ENCODE measurements around the gene ENOX1.

The ENOX1 gene

DNA sequence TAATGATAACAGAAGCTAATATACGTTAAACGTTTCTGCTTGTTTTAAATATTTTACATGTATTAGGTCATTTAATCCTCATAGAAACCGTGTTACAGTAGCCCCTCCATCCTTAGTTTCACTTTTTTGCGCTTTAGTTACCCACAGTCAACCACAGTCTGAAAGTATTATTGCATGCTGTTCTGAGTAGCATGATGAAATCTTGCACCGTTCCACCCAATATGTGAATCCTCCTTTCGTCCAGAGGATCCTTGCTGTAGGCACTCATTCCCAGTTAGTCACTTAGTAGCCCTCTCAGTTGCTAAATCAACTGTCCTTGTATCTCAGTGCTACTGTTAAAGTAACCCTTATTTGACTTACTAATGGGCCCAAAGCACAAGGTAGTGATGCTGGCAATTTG is 257.8 kb downstream of the ENOX1 start:
- DNase-seq: no peak

DNA sequence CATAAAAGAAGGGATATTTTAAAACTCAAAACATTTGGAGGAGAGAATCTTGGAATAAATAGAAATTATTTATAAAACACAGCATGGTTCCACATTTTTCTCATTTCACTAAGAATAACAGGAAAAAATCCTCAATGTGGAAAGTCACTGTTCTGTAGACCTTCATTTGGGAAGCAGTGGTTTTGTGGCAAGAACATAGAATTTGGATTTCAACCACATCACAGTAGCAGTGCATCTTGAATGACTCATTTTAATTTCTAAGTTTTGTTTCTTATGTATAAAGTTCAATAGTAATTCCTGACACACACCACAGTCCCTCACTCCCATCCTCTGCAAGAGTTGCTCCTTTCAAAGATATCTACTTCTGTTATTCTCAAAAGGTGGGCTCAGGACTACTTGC is 264.0 kb downstream of the ENOX1 start:
- no peak for DNase-seq

DNA sequence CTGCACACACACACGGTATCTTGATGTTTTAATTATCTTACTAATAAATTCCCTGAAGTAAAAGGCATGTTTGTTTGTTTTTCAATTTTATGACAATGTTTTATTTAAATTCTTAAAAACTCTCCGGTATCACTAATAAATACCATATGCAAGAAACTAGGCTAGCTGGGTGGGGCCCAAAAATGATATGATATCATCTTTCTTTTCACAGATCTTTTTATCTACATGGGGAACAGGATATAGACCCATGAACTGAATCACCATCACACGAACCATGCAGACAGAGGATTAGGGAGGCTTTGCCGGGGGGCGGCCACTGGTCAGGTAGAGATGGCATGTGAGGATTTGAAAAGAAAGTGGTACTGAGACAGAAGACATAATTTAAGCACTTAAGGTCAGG is 266.4 kb downstream of the ENOX1 start:
- no peak for DNase-seq

DNA sequence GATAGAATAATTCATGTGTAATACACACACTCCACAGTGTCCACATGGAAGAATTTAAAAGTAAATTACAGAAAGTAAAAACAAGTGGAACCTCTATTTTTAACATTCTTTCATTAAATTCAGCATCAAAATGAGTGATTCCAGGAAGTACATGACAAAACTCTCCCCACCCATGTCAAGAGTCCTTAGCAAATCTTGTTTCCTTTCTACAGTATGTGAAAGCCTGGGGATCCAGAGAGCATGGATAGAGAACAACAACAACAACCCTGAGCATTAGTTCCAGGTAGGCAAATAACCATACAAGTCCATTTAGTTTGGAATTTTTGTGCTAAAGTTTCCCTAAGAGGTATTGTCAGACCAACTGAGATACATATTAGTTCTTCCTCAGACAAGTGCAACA is 267.9 kb downstream of the ENOX1 start:
- DNase-seq: no peak

DNA sequence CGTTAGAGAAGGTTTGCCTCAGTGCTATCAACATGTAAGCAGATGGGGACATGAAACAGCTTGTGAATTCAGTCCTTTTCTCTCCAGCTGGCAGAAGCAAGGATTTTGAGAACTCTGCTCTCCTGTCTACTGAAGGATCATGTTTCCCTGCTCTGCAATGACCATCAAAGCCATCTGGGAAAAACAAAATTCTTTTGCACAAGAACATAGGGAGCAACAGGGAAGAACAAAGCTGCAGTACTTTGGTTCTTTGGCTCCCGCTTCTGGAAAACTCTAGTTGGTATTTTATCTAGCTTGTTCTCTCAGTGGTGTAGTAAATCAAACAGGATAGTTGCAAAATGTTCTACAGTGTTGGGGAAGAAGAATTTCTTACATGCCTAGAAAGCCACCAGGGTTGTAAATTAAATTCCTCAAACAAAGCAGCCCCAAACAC is 270.4 kb downstream of the ENOX1 start:
- DNase-seq: no peak

DNA sequence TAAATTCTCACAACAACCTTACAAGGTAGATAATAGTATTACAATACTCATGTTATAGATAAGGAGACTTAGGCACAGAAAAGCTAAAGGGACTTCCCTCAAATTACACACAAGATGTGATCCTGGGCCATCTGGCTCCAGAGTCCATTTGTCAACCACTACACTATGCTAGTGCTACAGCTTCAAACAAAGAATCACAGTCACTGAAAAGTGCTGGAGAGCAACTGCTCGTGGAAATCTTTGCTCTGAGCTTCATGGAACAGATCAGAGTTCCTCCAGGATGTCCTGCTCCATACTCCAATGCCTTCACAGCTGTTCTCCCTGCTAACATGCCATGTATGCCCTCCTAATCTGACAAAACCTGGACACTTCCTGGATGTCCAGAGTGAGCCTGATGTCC is 271.2 kb downstream of the ENOX1 start:
- no peak for DNase-seq

DNA sequence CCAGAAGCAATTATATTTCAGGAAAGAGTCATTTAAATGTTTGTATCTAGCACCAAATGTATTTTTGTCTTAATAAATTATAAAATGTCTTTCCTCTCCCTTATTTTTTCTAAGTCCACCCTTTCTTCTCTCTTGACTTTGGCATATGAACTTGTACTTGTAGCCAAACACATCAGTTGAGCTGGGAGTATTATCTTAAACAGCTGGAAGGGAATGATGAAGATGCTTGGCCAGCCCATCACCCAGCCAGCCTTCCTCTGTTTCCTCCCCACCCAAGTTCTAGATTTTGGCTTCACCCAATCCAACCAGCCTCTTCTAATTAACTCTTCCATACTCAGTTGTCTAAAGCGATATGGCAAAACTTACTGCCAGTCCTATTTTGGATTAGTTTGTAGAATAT is 272.5 kb downstream of the ENOX1 start:
- no peak for DNase-seq

DNA sequence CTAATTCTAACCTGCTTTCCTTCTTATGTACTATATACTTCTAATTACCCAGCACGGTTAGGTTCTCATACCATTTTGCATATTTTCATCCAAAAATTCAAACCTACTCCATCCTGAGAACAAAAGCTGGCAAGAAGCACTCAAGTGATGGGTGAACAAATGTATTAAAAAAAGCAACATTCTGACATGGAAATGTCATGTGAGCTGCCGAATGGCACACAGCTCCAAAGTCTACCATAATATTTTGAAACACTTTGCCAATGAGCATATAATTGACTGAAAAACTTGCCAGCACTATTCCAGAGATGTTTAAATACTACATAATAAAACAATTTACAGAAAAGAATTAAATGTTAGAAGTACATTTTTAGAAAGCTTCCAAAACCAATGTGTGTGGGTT is 274.6 kb downstream of the ENOX1 start:
- no peak for DNase-seq

DNA sequence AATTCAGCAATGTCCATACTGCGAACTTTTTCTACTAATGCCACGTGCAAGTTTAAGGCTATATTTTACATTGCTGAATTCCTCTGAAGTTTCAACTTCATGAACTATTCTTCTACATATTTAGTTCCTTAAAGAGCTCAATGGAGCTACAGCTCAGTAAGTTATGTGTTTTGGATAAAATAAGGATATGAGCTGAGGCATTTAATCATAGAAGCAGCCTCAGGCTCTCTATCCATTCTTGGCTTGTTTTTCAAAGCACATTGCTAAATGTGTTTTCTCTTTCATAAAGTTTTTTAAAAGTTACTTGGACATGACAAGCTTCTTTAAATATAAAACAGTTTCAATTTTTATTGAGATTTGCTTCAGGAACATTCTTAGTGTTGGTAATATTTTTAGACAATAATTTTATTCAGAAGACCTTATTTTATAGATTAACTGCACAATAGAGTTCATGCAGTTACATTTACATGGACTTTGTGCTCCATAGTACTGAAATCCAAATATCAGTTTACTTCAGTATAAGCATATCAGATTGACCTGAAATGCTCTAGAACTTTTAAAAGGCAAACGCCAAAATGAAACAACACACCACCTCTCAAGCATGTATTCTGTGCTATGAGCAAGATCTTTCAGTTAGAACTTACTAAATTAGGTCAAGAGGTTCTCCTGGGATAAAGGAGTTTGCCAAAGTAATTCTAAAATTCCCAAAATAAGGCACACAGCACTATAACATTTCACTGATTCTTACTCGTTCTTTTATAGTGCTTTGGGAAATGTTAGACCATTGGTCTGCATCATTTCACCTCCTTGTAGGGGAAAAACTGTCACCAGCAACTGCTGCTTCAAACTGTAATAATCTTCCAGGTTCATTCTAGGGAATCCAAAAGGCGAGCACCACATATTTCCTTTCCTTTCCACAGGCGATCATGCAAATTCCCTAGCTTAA is 275.5 kb downstream of the ENOX1 start:
- DNase-seq: no peak

DNA sequence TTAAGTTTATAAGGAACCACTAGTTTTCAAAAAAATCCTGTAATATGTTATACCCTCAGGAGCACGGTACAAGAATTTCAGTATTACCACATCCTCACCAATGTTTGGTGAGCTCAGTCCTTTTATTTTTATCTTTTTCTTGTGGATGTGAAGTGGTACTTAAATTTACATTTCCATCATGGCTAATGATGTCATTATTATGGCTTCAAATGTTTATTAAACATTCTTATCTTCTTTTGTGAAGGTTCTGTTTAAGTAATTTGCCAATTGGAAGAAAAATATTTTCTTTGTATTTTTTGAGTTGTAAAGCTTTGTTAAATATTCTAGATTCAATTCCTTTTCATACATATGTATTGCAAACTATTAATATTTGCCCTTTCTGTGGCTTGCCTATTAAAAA is 291.0 kb downstream of the ENOX1 start:
- no peak for DNase-seq

DNA sequence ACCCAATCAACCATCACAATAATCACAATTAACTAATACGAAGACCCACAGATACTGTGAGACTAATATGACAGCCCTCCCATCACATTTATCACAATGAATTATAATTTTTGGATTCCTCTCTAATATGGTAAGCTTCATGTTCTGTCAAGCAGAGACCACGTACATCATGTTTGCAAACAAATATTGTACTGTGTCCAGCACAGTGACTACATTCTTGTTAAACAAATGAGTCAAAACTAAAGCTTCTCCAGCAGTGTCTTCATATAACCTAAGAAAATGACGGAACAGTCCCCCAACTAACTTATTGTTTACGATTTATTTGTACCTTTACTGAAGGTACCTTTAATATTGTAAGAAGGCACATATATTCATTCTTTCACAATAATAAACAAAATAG is 292.6 kb downstream of the ENOX1 start:
- no peak for DNase-seq

DNA sequence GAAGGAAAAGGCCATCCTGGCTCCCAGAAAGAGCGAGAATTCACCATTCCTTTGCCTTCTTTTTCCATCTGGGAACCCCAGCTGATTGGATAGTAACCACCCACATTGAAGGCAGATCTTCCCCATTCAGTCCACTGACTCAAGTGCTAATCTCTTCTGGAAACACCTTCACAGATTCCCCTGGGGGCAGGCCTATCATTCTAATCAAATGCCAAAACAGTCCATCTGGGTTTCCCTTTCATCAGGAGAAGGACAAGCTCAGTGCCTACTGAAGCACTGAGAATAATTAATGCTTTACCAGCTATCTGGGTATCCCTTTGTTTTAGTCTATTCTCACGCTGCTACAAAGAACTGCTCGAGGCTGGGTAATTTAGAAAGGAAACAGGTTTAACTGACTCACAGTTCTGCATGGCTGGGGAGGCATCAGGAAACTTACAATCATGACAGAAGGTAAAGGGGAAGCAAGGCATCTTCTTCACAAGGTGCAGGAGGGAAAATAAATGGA is 293.2 kb downstream of the ENOX1 start:
- DNase-seq: no peak

DNA sequence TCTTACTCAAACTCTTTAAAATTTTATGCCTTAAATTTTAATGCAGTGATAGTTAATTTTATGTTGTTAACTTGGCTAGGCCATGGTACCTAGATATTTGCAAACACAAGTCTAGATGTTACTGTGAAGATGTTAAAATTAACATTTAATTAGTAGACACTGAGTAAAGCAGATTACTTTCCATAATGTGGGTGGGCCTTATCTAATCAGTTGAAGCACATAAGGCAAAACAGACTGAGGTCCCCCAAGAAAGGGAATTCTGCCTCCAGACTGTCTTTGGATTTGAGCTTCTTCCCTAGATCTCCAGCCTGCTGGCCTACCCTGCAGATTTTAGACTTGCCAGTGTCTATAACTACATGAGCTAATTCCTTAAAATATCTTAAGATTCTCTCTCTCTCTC is 294.0 kb downstream of the ENOX1 start:
- no peak for DNase-seq

DNA sequence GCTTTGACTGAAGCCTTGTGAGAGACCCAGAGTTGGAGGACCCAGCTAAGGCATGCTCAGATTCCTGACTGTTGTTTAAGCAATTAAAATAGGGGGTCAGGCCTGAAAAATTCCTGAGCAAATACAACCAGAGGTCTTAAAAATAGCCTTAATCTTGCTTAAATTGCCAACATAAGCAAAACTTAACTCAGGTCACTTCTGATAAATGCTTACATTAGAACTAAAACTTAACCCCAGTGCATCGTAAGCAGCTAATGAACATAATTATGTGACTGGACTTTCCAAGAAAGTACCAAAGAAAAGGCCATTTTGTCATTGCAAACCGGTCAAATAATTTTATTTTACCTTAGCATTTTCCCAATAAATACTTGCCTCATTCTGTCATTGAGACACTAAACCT is 294.5 kb downstream of the ENOX1 start:
- no peak for DNase-seq

DNA sequence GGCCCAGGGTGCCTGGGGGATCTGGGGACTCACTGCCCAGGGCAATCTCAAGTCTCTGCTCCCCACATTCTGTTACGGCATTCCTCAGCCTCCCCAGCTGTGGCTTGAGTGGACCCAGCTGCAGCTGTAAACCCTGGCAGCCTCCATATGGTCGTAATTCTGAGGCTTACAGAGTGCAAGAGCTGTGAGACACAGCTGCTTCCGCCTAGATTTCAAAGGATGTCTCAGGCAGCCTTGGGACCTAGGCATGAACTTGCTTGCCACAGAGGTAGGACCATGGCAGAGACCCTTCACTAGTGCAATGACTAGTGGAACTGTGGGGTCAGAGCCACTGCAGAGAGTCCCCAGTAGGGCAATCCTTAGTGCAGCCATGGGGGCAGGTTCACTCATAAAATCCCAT is 297.5 kb downstream of the ENOX1 start:
- no peak for DNase-seq

DNA sequence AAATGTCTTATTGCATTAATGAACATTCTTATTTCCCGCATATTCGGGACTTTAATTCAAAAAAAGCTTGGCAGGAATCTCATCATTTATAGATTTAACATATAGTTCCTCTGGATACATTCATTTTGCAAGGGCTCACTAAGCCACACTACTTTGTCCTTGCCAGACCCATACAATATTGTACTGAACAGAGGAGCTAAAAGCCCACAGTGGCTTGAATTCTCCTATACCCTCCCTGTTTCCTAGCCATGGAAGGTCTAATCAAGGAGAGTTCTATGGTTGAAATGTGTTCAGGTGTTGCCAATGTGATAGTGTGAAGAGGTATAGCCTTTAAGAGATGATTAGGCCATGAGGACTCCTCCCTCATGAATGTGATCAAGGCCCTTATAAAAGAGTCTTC is 298.9 kb downstream of the ENOX1 start:
- DNase-seq: no peak

DNA sequence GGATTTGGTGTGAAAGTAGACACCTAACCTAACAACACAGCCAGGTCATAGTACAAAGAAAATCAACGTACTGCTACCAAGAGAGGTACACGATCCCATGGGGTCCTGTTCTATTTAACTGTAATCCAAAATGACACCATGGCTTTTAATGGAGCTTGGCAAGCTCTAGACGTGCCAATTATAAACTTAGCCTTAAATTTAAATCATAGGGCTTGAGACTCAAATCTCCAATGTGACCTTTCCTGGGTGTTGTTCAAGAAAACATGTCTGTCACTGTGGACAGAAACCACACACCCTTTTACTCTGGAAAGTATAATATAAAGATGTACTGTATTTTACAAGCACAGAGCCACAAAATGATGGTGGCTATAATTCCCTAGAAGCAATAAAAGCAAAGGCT is 299.3 kb downstream of the ENOX1 start:
- no peak for DNase-seq

DNA sequence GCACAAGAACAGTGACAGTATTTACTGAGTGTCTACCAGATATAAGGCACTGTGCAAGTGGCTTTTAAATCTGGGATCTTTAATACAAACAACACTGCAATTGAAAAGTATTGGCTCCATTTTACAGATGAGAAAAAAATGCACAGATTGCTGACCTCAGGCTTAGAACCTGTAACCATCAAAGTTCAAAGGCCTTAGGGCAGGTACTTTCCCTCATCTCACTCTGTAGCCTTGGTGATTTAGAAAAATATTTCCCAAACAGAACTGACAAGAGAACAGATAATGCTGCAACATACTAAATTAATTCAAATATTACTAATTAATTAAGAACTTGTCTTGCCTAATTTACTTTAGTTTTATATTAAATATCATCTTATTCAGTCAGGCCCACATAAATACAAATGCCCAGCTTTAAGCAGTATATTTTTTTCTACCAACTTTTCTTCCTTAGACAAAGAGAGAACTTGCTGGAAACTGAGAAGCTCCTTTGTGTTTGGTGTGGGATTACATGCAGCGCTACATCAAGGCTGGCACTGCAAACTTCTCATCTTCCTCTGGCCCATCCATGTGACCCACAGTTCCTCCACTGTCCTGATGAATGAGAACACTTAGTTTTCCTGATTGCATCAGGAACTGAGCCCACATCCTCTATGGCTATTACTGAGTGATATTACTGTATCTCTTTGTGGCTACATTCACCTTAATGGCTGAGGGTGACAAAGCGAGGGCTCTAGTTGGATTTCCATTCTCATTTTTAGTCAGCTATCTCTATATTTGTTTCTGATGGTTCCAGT is 302.1 kb downstream of the ENOX1 start:
- DNase-seq: no peak

DNA sequence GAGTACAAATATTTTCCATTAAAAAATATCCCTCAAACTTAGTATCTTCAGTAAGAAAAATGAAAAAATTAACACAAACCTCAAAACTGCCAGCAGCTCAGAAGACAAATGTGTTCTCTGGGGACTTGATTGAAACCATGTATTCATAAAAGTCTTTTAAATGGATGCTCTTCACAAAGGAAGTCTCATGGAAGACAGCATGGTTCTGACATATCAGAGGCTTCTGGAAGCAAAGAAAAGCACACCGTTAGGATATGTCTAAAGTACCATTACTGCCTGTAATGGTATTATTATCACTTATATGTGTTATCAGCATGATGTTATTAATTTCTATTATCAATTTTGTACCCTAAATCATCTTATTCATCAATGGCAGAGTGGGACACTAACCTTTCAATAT is 302.8 kb downstream of the ENOX1 start:
- no peak for DNase-seq

DNA sequence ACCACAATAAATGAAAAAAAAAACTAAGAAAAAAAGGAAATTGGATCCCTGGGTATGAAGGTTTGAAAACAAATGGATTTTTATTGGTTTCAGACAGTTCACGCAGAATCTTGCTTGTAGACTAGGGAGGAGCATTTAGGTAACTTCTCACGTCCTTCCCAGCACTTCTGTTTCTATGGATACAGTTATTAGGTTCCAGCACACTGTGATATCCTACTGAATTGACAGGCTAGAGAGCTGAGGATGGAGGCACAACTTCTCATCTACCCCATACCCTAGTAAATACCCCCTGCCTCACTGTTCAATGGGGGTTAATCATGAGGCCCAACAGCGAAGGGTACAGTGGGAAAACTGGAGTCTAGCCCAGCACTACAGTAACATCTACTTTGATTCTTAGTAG is 304.1 kb downstream of the ENOX1 start:
- DNase-seq: no peak

DNA sequence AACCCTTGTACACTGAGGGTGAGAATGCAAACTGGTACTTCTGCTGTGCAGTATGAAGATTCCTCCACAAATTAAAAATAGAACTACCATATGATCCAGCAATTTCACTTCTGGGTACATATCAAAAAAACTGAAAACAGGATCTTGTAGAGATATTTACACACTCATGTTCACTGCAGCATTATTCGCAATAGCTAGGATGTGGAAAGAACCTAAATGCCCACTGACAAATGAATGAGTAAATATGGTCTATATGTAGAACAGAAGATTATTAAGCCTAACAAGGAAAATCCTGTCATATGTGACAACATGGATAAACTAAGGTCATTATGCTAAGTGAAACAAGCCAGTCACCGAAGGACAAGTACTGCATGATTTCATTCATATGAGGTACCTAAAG is 304.7 kb downstream of the ENOX1 start:
- no peak for DNase-seq

DNA sequence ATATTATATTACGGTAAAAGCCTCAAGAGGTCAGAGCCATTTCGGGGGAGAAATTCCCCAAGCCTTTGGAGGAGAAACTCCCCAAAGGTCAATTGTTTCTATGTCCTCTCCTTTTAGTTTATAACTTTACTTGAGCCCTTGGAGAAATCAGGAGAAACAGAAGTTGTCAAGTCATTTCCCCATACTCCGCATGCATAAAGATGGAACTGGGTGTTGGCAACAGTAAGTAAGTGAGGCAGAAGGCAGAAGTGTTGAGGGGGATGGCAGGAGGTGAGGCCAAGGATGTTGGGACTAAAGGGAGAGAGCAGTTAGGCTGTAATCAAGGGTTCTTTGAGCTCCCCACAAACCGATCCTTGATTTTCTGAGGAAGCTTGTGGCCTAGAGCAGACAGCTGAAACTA is 307.9 kb downstream of the ENOX1 start:
- DNase-seq: no peak

DNA sequence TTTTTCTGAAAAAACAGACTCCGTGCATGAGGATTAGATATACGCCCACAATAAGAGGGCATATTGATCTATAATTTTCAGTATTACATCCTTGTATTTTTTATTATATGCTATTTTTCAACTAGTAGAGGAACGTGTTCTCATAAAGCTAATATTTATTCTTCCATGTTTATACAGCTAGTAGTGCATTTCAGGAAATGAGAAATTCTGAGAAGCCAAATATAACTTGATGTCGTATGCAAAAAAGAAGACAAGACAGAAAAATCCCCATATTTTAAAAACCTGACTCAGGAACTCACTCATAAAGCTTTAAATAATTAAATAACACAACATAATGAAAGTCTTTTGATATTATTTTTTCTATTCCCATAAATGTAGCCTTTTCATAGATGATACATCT is 308.6 kb downstream of the ENOX1 start:
- DNase-seq: no peak

DNA sequence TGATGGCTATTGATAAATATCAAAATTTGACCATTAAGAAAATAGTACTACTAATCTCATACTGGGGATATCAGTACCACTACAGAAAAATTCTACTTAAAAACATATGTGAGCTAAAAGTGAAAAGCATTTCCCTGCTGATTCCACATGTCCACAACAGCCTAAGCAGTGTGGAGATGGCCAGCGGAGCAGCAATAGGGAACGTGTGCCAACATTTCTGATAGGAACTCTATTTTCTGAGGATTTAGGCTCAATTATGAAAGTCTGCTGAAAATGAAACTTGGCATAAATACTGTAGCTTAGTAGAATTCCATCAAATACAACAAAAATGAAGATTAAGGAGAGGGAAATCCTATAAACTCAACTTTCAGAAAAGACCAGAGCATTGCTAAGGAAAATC is 311.6 kb downstream of the ENOX1 start:
- no peak for DNase-seq
